H9 (cell line): Measurements from ENCODE around the gene ASCC1. TPM values are rescaled to one million over a fixed set of nuclear protein-coding genes. Genes with fewer than 3 reads are reported as not detected.

Source experiments
- DNase-seq: peaks from one replicate; pipeline ENCODE4 v3.0.0-alpha.2; 2017
- H2AFZ ChIP-seq: one replicate; pipeline ENCODE4 v1.6.1; 2013; ENCODE audit warnings: mild to moderate bottlenecking, low read length, control low read depth, moderate library complexity
- H2AK5ac ChIP-seq: 2 replicates; pipeline ENCODE4 v1.6.1; 2013; ENCODE audit warnings: low read length, control low read depth, mixed read lengths; ENCODE audit not compliant: insufficient read length
- H2BK120ac ChIP-seq: one replicate; pipeline ENCODE4 v1.6.1; 2013; ENCODE audit warnings: low read depth, mild to moderate bottlenecking, low read length, control low read depth, inconsistent platforms; ENCODE audit not compliant: poor library complexity, severe bottlenecking
- H2BK12ac ChIP-seq: 2 replicates; pipeline ENCODE4 v1.6.1; 2013; ENCODE audit warnings: low read length, control low read depth, mixed read lengths, low read depth; ENCODE audit not compliant: insufficient read length
- H2BK15ac ChIP-seq: 2 replicates; pipeline ENCODE4 v1.6.1; 2013; ENCODE audit warnings: low read depth, low read length, control low read depth
- H2BK20ac ChIP-seq: one replicate; pipeline ENCODE4 v1.6.1; 2013; ENCODE audit warnings: low read depth, mild to moderate bottlenecking, low read length, control low read depth, inconsistent platforms; ENCODE audit not compliant: poor library complexity, severe bottlenecking
- H2BK5ac ChIP-seq: 2 replicates; pipeline ENCODE4 v1.6.1; 2013; ENCODE audit warnings: low read length, control low read depth, mixed read lengths; ENCODE audit not compliant: insufficient read length
- H3K14ac ChIP-seq: 2 replicates; pipeline ENCODE4 v1.6.1; 2013; ENCODE audit warnings: low read length, control low read depth; ENCODE audit not compliant: insufficient read depth
- H3K18ac ChIP-seq: 2 replicates; pipeline ENCODE4 v1.6.1; 2013; ENCODE audit warnings: low read depth, mild to moderate bottlenecking, mixed read lengths, low read length, control low read depth; ENCODE audit not compliant: insufficient read length
- H3K23ac ChIP-seq: 2 replicates; pipeline ENCODE4 v1.6.1; 2013; ENCODE audit warnings: low read length, control low read depth, mixed read lengths, low read depth; ENCODE audit not compliant: insufficient read length
- H3K23me2 ChIP-seq: 2 replicates; pipeline ENCODE4 v1.6.1; 2013; ENCODE audit warnings: low read depth, mild to moderate bottlenecking, mixed read lengths, low read length, control low read depth; ENCODE audit not compliant: insufficient read length, poor library complexity, severe bottlenecking
- H3K27ac ChIP-seq: 2 replicates; pipeline ENCODE4 v1.5.1; 2013; ENCODE audit warnings: low read length, control low read depth, mixed read lengths, low read depth; ENCODE audit not compliant: insufficient read length
- H3K27me3 ChIP-seq: 2 replicates; pipeline ENCODE4 v1.6.1; 2013; ENCODE audit warnings: low read length, control low read depth, inconsistent platforms; ENCODE audit not compliant: insufficient read depth
- H3K4ac ChIP-seq: 2 replicates; pipeline ENCODE4 v1.6.1; 2013; ENCODE audit warnings: low read depth, mild to moderate bottlenecking, control low read depth, inconsistent platforms, low read length, moderate library complexity
- H3K4me1 ChIP-seq: 2 replicates; pipeline ENCODE4 v1.6.1; 2013; ENCODE audit warnings: low read length, control low read depth, inconsistent platforms; ENCODE audit not compliant: insufficient read depth
- H3K4me2 ChIP-seq: 2 replicates; pipeline ENCODE4 v1.6.1; 2013; ENCODE audit warnings: low read length, control low read depth, mixed read lengths; ENCODE audit not compliant: insufficient read length, insufficient read depth
- H3K56ac ChIP-seq: 2 replicates; pipeline ENCODE4 v1.6.1; 2013; ENCODE audit warnings: low read depth, mild to moderate bottlenecking, mixed read lengths, low read length, control low read depth; ENCODE audit not compliant: insufficient read length
- H3K79me1 ChIP-seq: 2 replicates; pipeline ENCODE4 v1.6.1; 2013; ENCODE audit warnings: low read depth, mild to moderate bottlenecking, moderate library complexity, low read length, control low read depth, inconsistent platforms; ENCODE audit not compliant: insufficient read depth, poor library complexity, severe bottlenecking
- H3K79me2 ChIP-seq: 2 replicates; pipeline ENCODE4 v1.6.1; 2013; ENCODE audit warnings: low read length, control low read depth, inconsistent platforms; ENCODE audit not compliant: insufficient read depth
- H3K9ac ChIP-seq: 2 replicates; pipeline ENCODE4 v1.6.1; 2013; ENCODE audit warnings: low read length, control low read depth, mixed read lengths; ENCODE audit not compliant: insufficient read length; ENCODE audit errors: extremely low read depth
- H3K9me3 ChIP-seq: one replicate; pipeline ENCODE4 v1.6.1; 2013; ENCODE audit warnings: low read depth, low read length, inconsistent platforms; ENCODE audit not compliant: control insufficient read depth
- H3T11ph ChIP-seq: one replicate; pipeline ENCODE4 v1.6.1; 2013; ENCODE audit warnings: mild to moderate bottlenecking, low read length, control low read depth, inconsistent platforms
- H4K20me1 ChIP-seq: one replicate; pipeline ENCODE4 v1.6.1; 2013; ENCODE audit not compliant: control insufficient read depth, insufficient read length, insufficient read depth
- H4K5ac ChIP-seq: 2 replicates; pipeline ENCODE4 v1.6.1; 2013; ENCODE audit warnings: low read depth, mild to moderate bottlenecking, mixed read lengths, low read length, control low read depth; ENCODE audit not compliant: insufficient read length
- H4K8ac ChIP-seq: replicated peaks from 2 replicates; pipeline ENCODE4 v1.6.1; 2013; ENCODE audit warnings: low read length, control low read depth, mixed read lengths, low read depth; ENCODE audit not compliant: insufficient read length
- H4K91ac ChIP-seq: 2 replicates; pipeline ENCODE4 v1.6.1; 2013; ENCODE audit warnings: low read depth, mild to moderate bottlenecking, moderate library complexity, mixed read lengths, low read length, control low read depth; ENCODE audit not compliant: insufficient read length
- H3K27ac Mint-ChIP-seq, 3 experiments: 2 replicates in 2 of 3; 3 replicates in 1 of 3; pipeline ENCODE4 v1.8.0; 2020 to 2021; ENCODE audit warnings: mixed read lengths in 3 of 3, mild to moderate bottlenecking in 1 of 3, moderate library complexity in 1 of 3
- H3K27me3 Mint-ChIP-seq: 2 replicates; pipeline ENCODE4 v1.8.0; 2021; ENCODE audit warnings: low read depth, mild to moderate bottlenecking, moderate library complexity, mixed read lengths
- H3K36me3 Mint-ChIP-seq, 3 experiments: 2 replicates in 2 of 3; 3 replicates in 1 of 3; pipeline ENCODE4 v1.8.0; 2020 to 2021; ENCODE audit warnings: low read depth in 3 of 3, mixed read lengths in 3 of 3; ENCODE audit not compliant: insufficient read depth in 1 of 3
- H3K4me1 Mint-ChIP-seq, 2 experiments: 2 replicates each; pipeline ENCODE4 v1.8.0; 2020; ENCODE audit warnings: mixed read lengths in 2 of 2
- H3K4me3 Mint-ChIP-seq, 2 experiments: 2 replicates in 1 of 2; 3 replicates in 1 of 2; pipeline ENCODE4 v1.8.0; 2020 to 2021; ENCODE audit warnings: mild to moderate bottlenecking in 2 of 2, mixed read lengths in 2 of 2, moderate library complexity in 1 of 2
- H3K9me3 Mint-ChIP-seq, 2 experiments: 2 replicates in 1 of 2; 3 replicates in 1 of 2; pipeline ENCODE4 v1.8.0; 2020; ENCODE audit warnings: mild to moderate bottlenecking in 2 of 2, mixed read lengths in 2 of 2, moderate library complexity in 1 of 2
- CTCF ChIP-seq: fragments of 200-600 bp; sonication (generic); conservative IDR thresholded peaks from 3 replicates; pipeline ENCODE4 v1.8.0; 2021; ENCODE audit warnings: antibody characterized with exemption, mild to moderate bottlenecking
- WGBS: extraction: QIAGEN DNeasy Blood & Tissue Kit; methylation state at CpG from one replicate; pipeline ENCODE4 v1.1.7; 2013; ENCODE audit warnings: missing lambda C conversion rate, low lambda C conversion rate, mixed read lengths; ENCODE audit not compliant: insufficient read length; ENCODE audit errors: extremely low coverage; 5-methylcytosine and 5-hydroxymethylcytosine counted together
- total RNA-seq: library from RNA; stranded (reverse); gene quantifications from 2 replicates; pipeline ENCODE4 v1.2.1, GENCODE V29; 2021

The ASCC1 gene
- total RNA-seq, 1 experiment from 2014 or later: 41.2 TPM

DNA sequence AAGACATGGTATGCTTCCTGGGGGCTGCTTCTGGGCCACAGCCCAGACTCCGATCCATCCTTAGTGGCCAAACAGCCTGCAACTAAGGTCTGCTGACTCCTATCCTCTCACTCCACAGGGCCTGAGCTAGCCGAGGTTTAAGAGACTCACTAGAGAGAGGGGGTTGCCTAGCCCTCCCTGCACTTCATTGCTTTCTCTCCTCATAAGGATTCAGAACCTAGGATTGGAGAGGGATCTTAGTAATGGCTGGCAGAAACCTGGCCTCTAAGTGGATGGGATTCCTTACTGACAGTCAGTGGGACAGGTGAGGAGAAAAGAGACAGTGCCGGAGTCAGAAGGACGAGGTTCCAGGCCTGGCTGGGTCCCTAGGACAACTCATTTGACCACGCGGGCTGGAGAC, 49.4 kb upstream of the ASCC1 start:
- Histone ChIP-seq H3K23me2 (peaks cover 4% of the 10 kb centered on the region), H3K27me3 (no peaks in the 10 kb centered on the region), H3K56ac (no peak overlapping the region), H3K27ac (no peak overlapping the region), H2AK5ac (no peak overlapping the region), H4K8ac (no peak overlapping the region), H4K20me1 (no peaks in the 10 kb centered on the region), H4K5ac (peak overlapping the region; percentile 56), H3K23ac (no peak overlapping the region), H3K9ac (peak overlapping the region; percentile 11), H2BK15ac (0 out of 2 replicates have a peak overlapping the region, but pooled peaks have one; percentile 42), H2BK120ac (no peak overlapping the region), H2BK20ac (no peak overlapping the region), H2BK12ac (peak overlapping the region; percentile 87), H3K4ac (no peak overlapping the region; the same call in 1 of the 2 replicates), H3K79me2 (no peaks in the 10 kb centered on the region), H3K18ac (peak overlapping the region; percentile 53), H3K79me1 (no peaks in the 10 kb centered on the region), H2BK5ac (peak overlapping the region; percentile 75), H3K14ac (peak overlapping the region; percentile 72), H2AFZ (peak overlapping the region; percentile 37), H3K9me3 (no peaks in the 10 kb centered on the region), H3K4me2 (no peak overlapping the region), H3T11ph (no peak overlapping the region), H4K91ac (no peak overlapping the region), H3K4me1 (peaks cover 12% of the 10 kb centered on the region)
- Mint-ChIP-seq H3K9me3 (no peaks in the 10 kb centered on the region), H3K4me1 (peaks cover 41 to 50% of the 10 kb centered on the region in 2 experiments), H3K4me3 (no peak overlapping the region; a peak in 1 of 5 replicates), H3K27me3 (peaks cover 2% of the 10 kb centered on the region), H3K36me3 (no peaks in the 10 kb centered on the region), H3K27ac (peak overlapping the region; percentile 61 to 86 (median 85); a peak in 5 of 7 replicates)
- TF ChIP-seq CTCF: no peak
- no peak for DNase-seq
- WGBS: no CpG with 5 or more reads among the region's 6 CpGs
